ENCODE measurements around the gene AMPD3.

The AMPD3 gene

GRCh38 chr11:10502770-10503169 is 47.7 kb downstream of the AMPD3 start:
- H3K18ac ChIP-seq (ENCODE audit: low read length): no peak overlapping the region
- H3K9ac ChIP-seq (ENCODE audit: low read length): no peak overlapping the region
- H2BK120ac ChIP-seq (ENCODE audit: low read depth, low read length): no peak overlapping the region
- no peak for DNase-seq
- no peak overlapping the region for H2AK5ac ChIP-seq (ENCODE audit: low read length)
- no peak overlapping the region for H3K27ac ChIP-seq (ENCODE audit: low read depth, low read length)
- no CpG with 5 or more reads among the region's 3 CpGs for WGBS (ENCODE audit: extremely low coverage, insufficient coverage, low lambda C conversion rate)
- H3K79me1 ChIP-seq (ENCODE audit: low read length): no peaks in the 10 kb centered on the region
- no peak overlapping the region for H3K4me2 ChIP-seq (ENCODE audit: low read length)
- H3K56ac ChIP-seq (ENCODE audit: low read length): no peak overlapping the region
- H3K4ac ChIP-seq (ENCODE audit: low read depth, low read length): no peak overlapping the region
- no peak overlapping the region for H3K23ac ChIP-seq (ENCODE audit: low read length)
- H3K27me3 ChIP-seq (ENCODE audit: insufficient read depth, low read length, poor library complexity): no peaks in the 10 kb centered on the region
- no peaks in the 10 kb centered on the region for H3K79me2 ChIP-seq (ENCODE audit: control insufficient read depth, insufficient read depth, low read length)
- H3K36me3 ChIP-seq (ENCODE audit: control insufficient read depth, insufficient read depth, low read length): peaks cover 5% of the 10 kb centered on the region
- H3K4me1 ChIP-seq (ENCODE audit: control insufficient read depth, low read depth, low read length): no peaks in the 10 kb centered on the region
- H4K8ac ChIP-seq (ENCODE audit: low read depth, low read length): no peak overlapping the region
- no peak overlapping the region for H2BK5ac ChIP-seq (ENCODE audit: low read length)
- H3K4me3 ChIP-seq (ENCODE audit: low read length): no peak overlapping the region
- H2BK15ac ChIP-seq (replicated peaks; ENCODE audit: low read depth): no peak overlapping the region
- no peak overlapping the region for H4K5ac ChIP-seq (ENCODE audit: low read length)

- H3K27me3 ChIP-seq (ENCODE audit: insufficient read depth, low read length, poor library complexity): no peaks in the 10 kb centered on the region
- H3K23ac ChIP-seq (ENCODE audit: low read length): no peak overlapping the region
- no peak overlapping the region for H2AK5ac ChIP-seq (ENCODE audit: low read length)
- no peak overlapping the region for H4K8ac ChIP-seq (ENCODE audit: low read depth, low read length)
- H3K4ac ChIP-seq (ENCODE audit: low read depth, low read length): no peak overlapping the region
- H2BK120ac ChIP-seq (ENCODE audit: low read depth, low read length): no peak overlapping the region
- H4K5ac ChIP-seq (ENCODE audit: low read length): no peak overlapping the region
- H3K4me2 ChIP-seq (ENCODE audit: low read length): no peak overlapping the region
- no peak overlapping the region for H3K27ac ChIP-seq (ENCODE audit: low read depth, low read length)
- no peak overlapping the region for H3K9ac ChIP-seq (ENCODE audit: low read length)
- no peak overlapping the region for H3K18ac ChIP-seq (ENCODE audit: low read length)
- no peaks in the 10 kb centered on the region for H3K79me2 ChIP-seq (ENCODE audit: control insufficient read depth, insufficient read depth, low read length)
- no peaks in the 10 kb centered on the region for H3K4me1 ChIP-seq (ENCODE audit: control insufficient read depth, low read depth, low read length)
- no peak for DNase-seq
- H3K79me1 ChIP-seq (ENCODE audit: low read length): no peaks in the 10 kb centered on the region
- H3K36me3 ChIP-seq (ENCODE audit: control insufficient read depth, insufficient read depth, low read length): peaks cover 5% of the 10 kb centered on the region
- H2BK15ac ChIP-seq (replicated peaks; ENCODE audit: low read depth): no peak overlapping the region
- H3K56ac ChIP-seq (ENCODE audit: low read length): no peak overlapping the region
- H3K4me3 ChIP-seq (ENCODE audit: low read length): no peak overlapping the region
- no CpG with 5 or more reads among the region's 2 CpGs for WGBS (ENCODE audit: extremely low coverage, insufficient coverage, low lambda C conversion rate)
- H2BK5ac ChIP-seq (ENCODE audit: low read length): no peak overlapping the region
Measured at GRCh38 chr11:10503221-10503620, 48.2 kb downstream of the AMPD3 start.

DNA sequence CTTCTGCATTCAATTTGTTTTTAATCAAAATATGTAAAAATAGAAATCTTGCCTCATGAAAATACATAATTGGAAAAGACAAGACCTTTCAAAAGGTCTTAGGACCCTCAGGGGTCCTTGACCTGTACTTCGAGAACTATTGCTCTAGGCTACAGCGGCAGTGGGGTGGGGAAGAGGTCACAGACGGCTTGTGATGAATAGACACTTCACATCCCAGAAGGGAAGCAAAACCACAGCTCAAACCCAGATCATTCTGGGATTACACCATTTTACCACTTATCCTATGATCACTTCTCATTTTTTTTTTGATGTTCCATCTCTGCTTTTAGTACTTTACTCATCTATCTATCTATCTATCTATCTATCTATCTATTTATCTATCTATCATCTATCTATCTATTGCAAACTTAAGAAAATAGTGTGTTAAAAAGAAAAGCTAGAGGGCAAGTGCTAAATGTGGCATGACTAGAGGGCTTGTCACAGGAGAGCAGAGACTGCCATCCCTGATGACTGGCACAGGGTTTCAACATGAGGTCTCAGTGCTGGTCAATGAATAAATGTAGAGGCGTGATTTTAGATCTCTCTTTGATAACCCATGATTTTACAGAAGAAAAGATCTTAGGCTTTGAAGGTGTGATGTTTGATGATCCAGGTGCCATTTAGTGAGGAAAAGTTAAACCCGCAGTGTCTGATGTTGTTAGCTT is 48.9 kb downstream of the AMPD3 start:
- no peak overlapping the region for H2BK120ac ChIP-seq (ENCODE audit: low read depth, low read length)
- H2AK5ac ChIP-seq (ENCODE audit: low read length): no peak overlapping the region
- WGBS (ENCODE audit: extremely low coverage, insufficient coverage, low lambda C conversion rate): no CpG with 5 or more reads among the region's 5 CpGs
- H3K4ac ChIP-seq (ENCODE audit: low read depth, low read length): no peak overlapping the region
- no peak overlapping the region for H3K23ac ChIP-seq (ENCODE audit: low read length)
- no peaks in the 10 kb centered on the region for H3K27me3 ChIP-seq (ENCODE audit: insufficient read depth, low read length, poor library complexity)
- no peak overlapping the region for H3K27ac ChIP-seq (ENCODE audit: low read depth, low read length)
- H3K56ac ChIP-seq (ENCODE audit: low read length): no peak overlapping the region
- H2BK15ac ChIP-seq (replicated peaks; ENCODE audit: low read depth): no peak overlapping the region
- H3K4me2 ChIP-seq (ENCODE audit: low read length): no peak overlapping the region
- H3K4me1 ChIP-seq (ENCODE audit: control insufficient read depth, low read depth, low read length): no peaks in the 10 kb centered on the region
- H3K9ac ChIP-seq (ENCODE audit: low read length): no peak overlapping the region
- no peak overlapping the region for H2BK5ac ChIP-seq (ENCODE audit: low read length)
- H3K79me2 ChIP-seq (ENCODE audit: control insufficient read depth, insufficient read depth, low read length): no peaks in the 10 kb centered on the region
- H4K5ac ChIP-seq (ENCODE audit: low read length): no peak overlapping the region
- H4K8ac ChIP-seq (ENCODE audit: low read depth, low read length): no peak overlapping the region
- DNase-seq: no peak
- H3K36me3 ChIP-seq (ENCODE audit: control insufficient read depth, insufficient read depth, low read length): peaks cover 5% of the 10 kb centered on the region
- H3K79me1 ChIP-seq (ENCODE audit: low read length): no peaks in the 10 kb centered on the region
- no peak overlapping the region for H3K18ac ChIP-seq (ENCODE audit: low read length)
- no peak overlapping the region for H3K4me3 ChIP-seq (ENCODE audit: low read length)

DNA sequence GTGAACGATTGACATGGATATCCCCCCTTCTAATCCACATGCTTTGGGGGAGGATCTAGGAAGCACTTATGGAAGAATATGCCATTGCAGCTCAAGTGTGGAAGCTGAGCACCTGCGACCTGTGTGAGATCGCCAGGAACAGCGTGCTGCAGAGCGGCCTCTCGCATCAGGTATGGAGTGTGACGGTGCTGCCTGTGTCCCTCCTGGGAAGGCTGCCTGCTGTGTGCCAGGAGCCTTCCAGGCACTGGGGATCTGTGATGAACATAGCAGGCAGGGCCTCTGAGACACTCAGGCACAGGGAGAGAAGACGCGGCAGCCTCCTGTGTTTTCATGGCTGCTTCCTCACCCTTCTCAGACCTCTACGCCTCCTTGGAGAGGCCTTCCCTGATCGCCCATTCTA is 49.4 kb downstream of the AMPD3 start:
- H3K36me3 ChIP-seq (ENCODE audit: control insufficient read depth, insufficient read depth, low read length): peaks cover 5% of the 10 kb centered on the region
- no peak overlapping the region for H3K4me3 ChIP-seq (ENCODE audit: low read length)

GRCh38 chr11:10505278-10506007 is 50.4 kb downstream of the AMPD3 start:
- Histone ChIP-seq H2BK5ac (ENCODE audit: low read length) (no peak overlapping the region), H4K5ac (ENCODE audit: low read length) (no peak overlapping the region), H3K4me2 (ENCODE audit: low read length) (no peak overlapping the region), H2AK5ac (ENCODE audit: low read length) (no peak overlapping the region), H3K27ac (ENCODE audit: low read depth, low read length) (no peak overlapping the region), H3K4ac (ENCODE audit: low read depth, low read length) (no peak overlapping the region), H3K23ac (ENCODE audit: low read length) (no peak overlapping the region), H3K56ac (ENCODE audit: low read length) (no peak overlapping the region), H3K4me3 (ENCODE audit: low read length) (no peak overlapping the region), H3K18ac (ENCODE audit: low read length) (no peak overlapping the region), H3K79me2 (ENCODE audit: control insufficient read depth, insufficient read depth, low read length) (no peaks in the 10 kb centered on the region), H3K27me3 (ENCODE audit: insufficient read depth, low read length, poor library complexity) (no peaks in the 10 kb centered on the region), H2BK120ac (ENCODE audit: low read depth, low read length) (no peak overlapping the region), H3K4me1 (ENCODE audit: control insufficient read depth, low read depth, low read length) (no peaks in the 10 kb centered on the region), H3K36me3 (ENCODE audit: control insufficient read depth, insufficient read depth, low read length) (peaks cover 1% of the 10 kb centered on the region), H2BK15ac (replicated peaks; ENCODE audit: low read depth) (no peak overlapping the region), H3K79me1 (ENCODE audit: low read length) (no peaks in the 10 kb centered on the region), H4K8ac (ENCODE audit: low read depth, low read length) (no peak overlapping the region), H3K9ac (ENCODE audit: low read length) (no peak overlapping the region)
- DNase-seq: peak; percentile 52
- no CpG with 5 or more reads among the region's 6 CpGs for whole genome bisulfite sequencing (ENCODE audit: extremely low coverage, insufficient coverage, low lambda C conversion rate)

More for the DNA sequence above, 49.4 kb downstream of the AMPD3 start:
- no peaks in the 10 kb centered on the region for H3K79me2 ChIP-seq (ENCODE audit: control insufficient read depth, insufficient read depth, low read length)
- H2BK5ac ChIP-seq (ENCODE audit: low read length): no peak overlapping the region
- H3K18ac ChIP-seq (ENCODE audit: low read length): no peak overlapping the region
- whole genome bisulfite sequencing (ENCODE audit: extremely low coverage, insufficient coverage, low lambda C conversion rate): no CpG with 5 or more reads among the region's 11 CpGs
- no peaks in the 10 kb centered on the region for H3K79me1 ChIP-seq (ENCODE audit: low read length)
- no peak overlapping the region for H2BK15ac ChIP-seq (replicated peaks; ENCODE audit: low read depth)
- H3K23ac ChIP-seq (ENCODE audit: low read length): no peak overlapping the region
- H3K27me3 ChIP-seq (ENCODE audit: insufficient read depth, low read length, poor library complexity): no peaks in the 10 kb centered on the region
- no peak overlapping the region for H3K9ac ChIP-seq (ENCODE audit: low read length)
- H4K8ac ChIP-seq (ENCODE audit: low read depth, low read length): no peak overlapping the region
- H3K4me1 ChIP-seq (ENCODE audit: control insufficient read depth, low read depth, low read length): no peaks in the 10 kb centered on the region
- no peak overlapping the region for H3K56ac ChIP-seq (ENCODE audit: low read length)
- H3K4me2 ChIP-seq (ENCODE audit: low read length): no peak overlapping the region
- no peak overlapping the region for H4K5ac ChIP-seq (ENCODE audit: low read length)
- H2BK120ac ChIP-seq (ENCODE audit: low read depth, low read length): no peak overlapping the region
- H3K4ac ChIP-seq (ENCODE audit: low read depth, low read length): no peak overlapping the region
- no peak for DNase-seq
- H2AK5ac ChIP-seq (ENCODE audit: low read length): no peak overlapping the region
- H3K27ac ChIP-seq (ENCODE audit: low read depth, low read length): no peak overlapping the region

- Histone ChIP-seq H2BK120ac (ENCODE audit: low read depth, low read length) (no peak overlapping the region), H3K4ac (ENCODE audit: low read depth, low read length) (no peak overlapping the region), H2AK5ac (ENCODE audit: low read length) (no peak overlapping the region), H3K79me2 (ENCODE audit: control insufficient read depth, insufficient read depth, low read length) (no peaks in the 10 kb centered on the region), H3K27ac (ENCODE audit: low read depth, low read length) (no peak overlapping the region), H3K18ac (ENCODE audit: low read length) (no peak overlapping the region), H3K23ac (ENCODE audit: low read length) (no peak overlapping the region), H2BK5ac (ENCODE audit: low read length) (no peak overlapping the region), H3K4me3 (ENCODE audit: low read length) (no peak overlapping the region), H3K56ac (ENCODE audit: low read length) (no peak overlapping the region), H3K36me3 (ENCODE audit: control insufficient read depth, insufficient read depth, low read length) (no peaks in the 10 kb centered on the region), H3K79me1 (ENCODE audit: low read length) (no peaks in the 10 kb centered on the region), H3K9ac (ENCODE audit: low read length) (no peak overlapping the region), H4K5ac (ENCODE audit: low read length) (no peak overlapping the region), H3K27me3 (ENCODE audit: insufficient read depth, low read length, poor library complexity) (no peaks in the 10 kb centered on the region), H3K4me1 (ENCODE audit: control insufficient read depth, low read depth, low read length) (no peaks in the 10 kb centered on the region), H2BK15ac (replicated peaks; ENCODE audit: low read depth) (no peak overlapping the region), H4K8ac (ENCODE audit: low read depth, low read length) (no peak overlapping the region), H3K4me2 (ENCODE audit: low read length) (no peak overlapping the region)
- no peak for DNase-seq
Measured at GRCh38 chr11:10506008-10506370, 50.9 kb downstream of the AMPD3 start.
